ENCODE results near the gene FHL2. TPM values are rescaled to one million over a fixed set of nuclear protein-coding genes. Genes with fewer than 3 reads are reported as not detected.

FHL2 gene
- total RNA-seq, 2 experiments from 2014 or later, result 1.6 to 1.8 TPM

DNA sequence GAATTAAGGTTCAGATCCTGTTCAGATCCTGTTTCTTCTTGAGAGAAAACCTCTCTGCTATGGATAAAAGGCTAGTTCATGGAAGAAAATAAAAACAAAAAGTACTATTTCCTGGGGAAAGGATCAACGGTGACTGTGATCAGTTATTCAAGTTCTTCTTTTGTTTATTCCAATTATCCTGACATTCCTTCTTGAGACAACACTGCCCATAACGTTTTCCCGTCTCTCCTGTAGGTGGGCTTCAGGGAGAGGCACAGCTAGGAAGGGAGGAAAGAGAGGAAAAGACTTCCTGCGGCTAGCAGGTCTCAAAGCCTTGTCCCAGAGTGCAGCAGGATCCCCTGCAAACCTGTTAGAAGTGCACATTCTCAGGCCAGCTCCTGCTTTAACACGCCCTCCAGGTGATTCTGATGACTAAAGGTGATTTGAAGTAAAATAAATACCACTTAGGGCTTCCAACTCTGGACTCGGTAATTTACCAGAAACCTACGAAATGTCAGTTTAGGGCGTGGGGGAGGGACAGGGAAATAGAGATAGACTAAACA is 4.5 kb upstream of the FHL2 start:
- Mint-ChIP-seq H3K36me3 (ENCODE audit: low read depth) (no peaks in the 10 kb centered on the region), H3K9me3 (no peaks in the 10 kb centered on the region), H3K27me3 (ENCODE audit: low read depth) (peaks cover 12% of the 10 kb centered on the region), H3K27ac (no peak overlapping the region), H3K4me1 (ENCODE audit: low read depth) (no peaks in the 10 kb centered on the region), H3K4me3 (no peak overlapping the region)
- intact Hi-C loops (cut with micrococcal nuclease), result no loop called here
- CTCF ChIA-PET, result interaction anchor here (1.0 kb wide), 1 partner anchor 59 kb away, joined by 4 read pairs; no protein-coding TSS in a partner anchor
- DNase-seq, result no peak

GRCh38 chr2:105402809-105403208 is 4.0 kb upstream of the FHL2 start:
- no peak overlapping the region for H3K4me3 Mint-ChIP-seq
- CTCF ChIA-PET, result no interaction called here
- H3K9me3 Mint-ChIP-seq, result no peaks in the 10 kb centered on the region
- DNase-seq, result no peak
- no peaks in the 10 kb centered on the region for H3K36me3 Mint-ChIP-seq (ENCODE audit: low read depth)
- peaks cover 3% of the 10 kb centered on the region for H3K4me1 Mint-ChIP-seq (ENCODE audit: low read depth)
- H3K27me3 Mint-ChIP-seq (ENCODE audit: low read depth), result peaks cover 15% of the 10 kb centered on the region
- no peak overlapping the region for H3K27ac Mint-ChIP-seq
- intact Hi-C loops (cut with micrococcal nuclease), result no loop called here

DNA sequence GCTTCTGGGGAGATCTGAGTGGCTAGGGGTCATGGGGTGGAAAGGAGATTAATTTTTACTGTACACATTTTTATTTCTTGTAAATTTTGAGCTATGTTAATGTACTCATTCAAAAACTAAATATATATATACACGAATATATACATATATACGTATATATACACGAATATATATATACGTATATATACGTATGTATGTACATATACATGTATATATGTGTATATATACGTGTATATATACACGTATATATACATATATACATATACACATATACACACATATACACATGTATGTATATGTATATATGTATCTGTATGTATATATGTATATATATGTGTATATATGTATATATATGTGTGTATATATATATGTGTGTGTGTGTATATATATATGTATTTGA is 3.0 kb upstream of the FHL2 start:
- Mint-ChIP-seq H3K27ac (no peak overlapping the region), H3K4me3 (no peak overlapping the region), H3K4me1 (ENCODE audit: low read depth) (peaks cover 6% of the 10 kb centered on the region), H3K27me3 (ENCODE audit: low read depth) (peaks cover 15% of the 10 kb centered on the region), H3K9me3 (no peaks in the 10 kb centered on the region), H3K36me3 (ENCODE audit: low read depth) (no peaks in the 10 kb centered on the region)
- intact Hi-C loops (cut with micrococcal nuclease), result no loop called here
- CTCF ChIA-PET, result no interaction called here
- no peak for DNase-seq

DNA sequence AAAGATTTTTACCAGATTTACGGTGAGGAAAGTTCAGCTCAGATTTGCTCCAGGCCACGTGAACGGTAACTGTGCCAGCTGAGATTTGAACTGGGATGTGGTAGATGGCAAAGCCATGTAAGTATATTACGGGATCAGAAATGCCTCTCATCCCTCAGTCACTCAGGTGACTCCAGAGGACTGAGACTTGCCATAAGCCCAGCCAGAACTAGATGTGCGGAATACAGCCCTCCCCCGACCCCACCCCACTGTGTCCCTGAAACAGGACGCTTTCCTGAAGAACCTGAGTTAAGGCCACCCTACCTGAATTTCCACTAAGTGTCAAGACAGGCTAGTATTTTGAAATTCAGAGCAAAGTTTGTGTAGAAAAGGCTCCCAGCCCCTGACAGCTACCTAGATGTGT is 1.3 kb upstream of the FHL2 start:
- no peak overlapping the region for H3K27ac Mint-ChIP-seq
- H3K9me3 Mint-ChIP-seq, result no peaks in the 10 kb centered on the region
- CTCF ChIA-PET, result no interaction called here
- intact Hi-C loops (cut with micrococcal nuclease), result no loop called here
- peaks cover 13% of the 10 kb centered on the region for H3K27me3 Mint-ChIP-seq (ENCODE audit: low read depth)
- no peak overlapping the region for H3K4me3 Mint-ChIP-seq
- peaks cover 9% of the 10 kb centered on the region for H3K4me1 Mint-ChIP-seq (ENCODE audit: low read depth)
- no peaks in the 10 kb centered on the region for H3K36me3 Mint-ChIP-seq (ENCODE audit: low read depth)
- no peak for DNase-seq

DNA sequence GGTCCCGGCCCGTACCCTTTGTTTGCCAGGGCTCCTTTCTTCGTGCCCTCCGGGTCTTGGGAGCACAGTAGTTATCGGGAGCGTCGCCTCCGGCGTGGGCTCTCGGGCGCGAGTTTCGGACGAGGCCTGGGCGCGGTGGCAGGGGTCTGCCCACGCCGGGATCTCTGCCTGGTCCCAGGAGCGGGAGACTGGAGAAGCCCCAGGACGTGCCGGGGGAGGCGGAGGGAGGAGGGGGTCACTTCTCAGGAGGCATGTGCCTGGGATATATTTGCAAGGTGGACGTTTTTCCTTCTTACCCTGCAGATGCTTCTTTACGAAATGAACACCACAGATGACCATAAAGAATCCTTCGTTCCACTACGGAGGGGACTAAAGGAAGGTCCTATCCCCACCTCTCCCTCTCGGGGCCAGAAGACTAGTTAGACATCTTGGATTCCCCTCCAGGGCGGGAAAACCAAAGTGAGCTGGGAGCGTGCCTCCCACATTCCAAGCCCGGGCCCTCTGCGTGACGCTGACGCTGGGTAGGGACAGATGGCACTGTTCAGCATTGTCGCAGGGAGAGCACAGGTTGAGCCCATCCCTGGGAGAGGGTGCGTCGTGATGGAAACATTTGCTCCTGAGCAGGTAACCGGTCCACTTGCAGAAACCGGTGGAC is 483 bp upstream of the FHL2 start:
- intact Hi-C loops (cut with micrococcal nuclease), result loop anchor here (1.0 to 5.0 kb wide), 3 partner anchors 29 to 69 kb away; partner anchors contain the start of gene C2orf49
- Mint-ChIP-seq H3K36me3 (ENCODE audit: low read depth) (no peaks in the 10 kb centered on the region), H3K4me3 (peak overlapping the region; percentile 17), H3K27me3 (ENCODE audit: low read depth) (peaks cover 13% of the 10 kb centered on the region), H3K9me3 (no peaks in the 10 kb centered on the region), H3K4me1 (ENCODE audit: low read depth) (peaks cover 9% of the 10 kb centered on the region), H3K27ac (no peak overlapping the region)
- CTCF ChIA-PET, result interaction anchor here (1.2 kb wide), 1 partner anchor 13 kb away, joined by 3 read pairs; no protein-coding TSS in a partner anchor
- DNase-seq, result no peak

DNA sequence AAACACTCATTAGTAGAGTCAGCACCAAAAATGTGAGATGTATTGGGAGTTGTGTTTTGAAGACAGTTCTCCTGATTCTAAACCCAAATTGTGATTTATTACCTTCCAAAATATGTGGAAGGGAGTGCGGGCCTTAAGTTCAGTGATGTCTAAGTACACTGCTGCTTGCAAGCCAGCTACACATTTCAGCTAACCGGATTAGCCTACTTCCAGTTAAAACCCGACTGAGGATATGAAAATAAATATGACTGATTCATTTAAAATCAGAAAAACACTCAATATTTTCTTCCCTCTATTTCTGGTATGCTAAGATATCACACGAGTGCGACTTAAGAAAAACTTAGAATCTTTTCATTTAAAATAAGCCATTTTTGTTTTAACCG is 907 bp downstream of the FHL2 start:
- peak overlapping the region; percentile 73 for H3K4me3 Mint-ChIP-seq
- CTCF ChIA-PET, result interaction anchor here (1.0 kb wide), 1 partner anchor 16 kb away, joined by 3 read pairs; no protein-coding TSS in a partner anchor
- no peaks in the 10 kb centered on the region for H3K36me3 Mint-ChIP-seq (ENCODE audit: low read depth)
- H3K27ac Mint-ChIP-seq, result no peak overlapping the region
- intact Hi-C loops (cut with micrococcal nuclease), result loop anchor here (2.0 to 5.0 kb wide), 2 partner anchors 61 to 71 kb away; partner anchors contain the start of gene C2orf49
- no peaks in the 10 kb centered on the region for H3K9me3 Mint-ChIP-seq
- H3K4me1 Mint-ChIP-seq (ENCODE audit: low read depth), result peaks cover 9% of the 10 kb centered on the region
- DNase-seq, result no peak
- H3K27me3 Mint-ChIP-seq (ENCODE audit: low read depth), result peaks cover 13% of the 10 kb centered on the region

GRCh38 chr2:105397025-105397722 is 1.7 kb downstream of the FHL2 start:
- peaks cover 9% of the 10 kb centered on the region for H3K4me1 Mint-ChIP-seq (ENCODE audit: low read depth)
- intact Hi-C loops (cut with micrococcal nuclease), result loop anchor here (5.0 kb wide), 1 partner anchor 60 kb away; the partner anchor contains the start of gene C2orf49
- CTCF ChIA-PET, result interaction anchor here (0.6 kb wide), 1 partner anchor 107 kb away, joined by 3 read pairs; no protein-coding TSS in a partner anchor
- DNase-seq, result no peak
- H3K27me3 Mint-ChIP-seq (ENCODE audit: low read depth), result peaks cover 13% of the 10 kb centered on the region
- H3K4me3 Mint-ChIP-seq, result no peak overlapping the region
- no peaks in the 10 kb centered on the region for H3K36me3 Mint-ChIP-seq (ENCODE audit: low read depth)
- H3K27ac Mint-ChIP-seq, result no peak overlapping the region
- H3K9me3 Mint-ChIP-seq, result no peaks in the 10 kb centered on the region

DNA sequence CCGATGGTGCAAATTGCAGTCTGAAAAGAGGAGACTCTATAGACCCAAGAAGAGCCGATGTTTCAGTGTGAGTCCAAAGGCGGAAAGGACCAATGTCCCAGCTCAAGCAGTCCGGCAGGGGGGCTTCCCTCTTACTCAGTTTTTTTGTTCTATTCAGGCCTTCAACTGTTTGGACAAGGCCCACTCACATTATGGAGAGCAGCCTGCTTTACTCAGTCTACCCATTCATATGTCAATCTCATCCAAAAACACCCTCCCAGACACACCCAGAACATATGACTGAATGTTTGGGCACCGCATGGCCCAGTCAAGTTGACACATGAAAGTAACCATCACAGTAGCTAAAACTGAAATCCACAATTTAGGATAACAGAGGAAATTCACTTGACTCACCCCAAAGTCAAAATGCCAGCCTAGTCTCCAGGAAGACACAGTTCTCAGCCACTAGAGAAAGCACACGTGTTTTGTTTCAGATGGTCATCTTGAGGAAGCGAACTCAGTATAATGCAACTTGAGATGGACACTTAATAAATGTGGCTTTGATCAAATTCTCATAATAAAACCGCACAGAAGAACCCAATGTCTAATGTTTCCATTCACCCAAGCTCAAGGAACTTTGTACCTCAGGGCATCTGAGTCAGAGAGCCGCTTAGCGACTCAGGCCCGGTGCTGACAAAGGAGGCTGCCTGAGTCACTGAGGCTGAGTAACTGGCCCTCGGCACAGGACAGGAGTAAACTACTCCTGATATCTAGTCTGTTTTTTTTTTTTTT is 2.4 kb downstream of the FHL2 start:
- CTCF ChIA-PET, result interaction anchor here (0.6 kb wide), 1 partner anchor 108 kb away, joined by 3 read pairs; no protein-coding TSS in a partner anchor
- peak; percentile 66 for DNase-seq
- intact Hi-C loops (cut with micrococcal nuclease), result loop anchor here (5.0 kb wide), 1 partner anchor 59 kb away; the partner anchor contains the start of gene C2orf49
- Mint-ChIP-seq H3K9me3 (no peaks in the 10 kb centered on the region), H3K27me3 (ENCODE audit: low read depth) (peaks cover 13% of the 10 kb centered on the region), H3K4me3 (no peak overlapping the region), H3K27ac (no peak overlapping the region), H3K36me3 (ENCODE audit: low read depth) (no peaks in the 10 kb centered on the region), H3K4me1 (ENCODE audit: low read depth) (peaks cover 9% of the 10 kb centered on the region)

DNA sequence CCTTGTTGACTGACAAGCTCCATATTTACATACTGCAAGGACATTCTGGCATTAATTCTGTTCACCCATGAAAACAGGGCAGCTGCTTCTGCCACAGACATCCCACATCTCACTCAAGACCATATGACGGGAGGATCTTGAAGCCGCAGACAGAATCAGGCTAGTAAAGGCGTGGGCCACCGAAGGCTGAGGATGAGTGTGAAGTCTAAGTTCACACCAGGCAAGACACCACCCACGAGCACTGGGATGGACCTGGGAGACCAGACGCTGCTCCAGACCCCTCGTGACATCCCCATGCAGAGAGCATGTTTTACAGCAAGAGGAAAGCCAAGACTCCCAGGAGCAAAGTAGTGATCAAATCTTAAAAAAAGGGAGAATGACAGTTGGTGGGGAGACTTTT is 3.2 kb downstream of the FHL2 start:
- DNase-seq, result no peak
- H3K9me3 Mint-ChIP-seq, result no peaks in the 10 kb centered on the region
- H3K27ac Mint-ChIP-seq, result no peak overlapping the region
- H3K27me3 Mint-ChIP-seq (ENCODE audit: low read depth), result peaks cover 13% of the 10 kb centered on the region
- intact Hi-C loops (cut with micrococcal nuclease), result loop anchor here (5.0 kb wide), 1 partner anchor 58 kb away; the partner anchor contains the start of gene C2orf49
- H3K4me1 Mint-ChIP-seq (ENCODE audit: low read depth), result peaks cover 9% of the 10 kb centered on the region
- H3K4me3 Mint-ChIP-seq, result no peak overlapping the region
- CTCF ChIA-PET, result no interaction called here
- H3K36me3 Mint-ChIP-seq (ENCODE audit: low read depth), result no peaks in the 10 kb centered on the region

- H3K36me3 Mint-ChIP-seq (ENCODE audit: low read depth), result no peaks in the 10 kb centered on the region
Measured at GRCh38 chr2:105394951-105395611, 3.8 kb downstream of the FHL2 start.

GRCh38 chr2:105393373-105394055 is 5.3 kb downstream of the FHL2 start:
- Mint-ChIP-seq H3K9me3 (no peaks in the 10 kb centered on the region), H3K27ac (no peak overlapping the region), H3K4me1 (ENCODE audit: low read depth) (peaks cover 9% of the 10 kb centered on the region), H3K27me3 (ENCODE audit: low read depth) (peaks cover 3% of the 10 kb centered on the region), H3K36me3 (ENCODE audit: low read depth) (no peaks in the 10 kb centered on the region), H3K4me3 (no peak overlapping the region)
- DNase-seq, result no peak
- intact Hi-C loops (cut with micrococcal nuclease), result no loop called here
- CTCF ChIA-PET, result interaction anchor here (0.8 to 1.0 kb wide), 3 partner anchors 14 to 132 kb away, joined by 3 to 5 read pairs (median 4); no protein-coding TSS in a partner anchor

More at GRCh38 chr2:105394951-105395611, 3.8 kb downstream of the FHL2 start:
- Mint-ChIP-seq H3K27me3 (ENCODE audit: low read depth) (peaks cover 9% of the 10 kb centered on the region), H3K4me1 (ENCODE audit: low read depth) (peaks cover 9% of the 10 kb centered on the region), H3K4me3 (no peak overlapping the region), H3K9me3 (no peaks in the 10 kb centered on the region), H3K27ac (no peak overlapping the region)
- CTCF ChIA-PET, result no interaction called here
- intact Hi-C loops (cut with micrococcal nuclease), result loop anchor here (5.0 kb wide), 1 partner anchor 58 kb away; the partner anchor contains the start of gene C2orf49
- no peak for DNase-seq

Data from activated naive CD4-positive, alpha-beta T cell treated with anti-CD3 and anti-CD28 coated beads for 36 hours (primary cell).